ENCODE measurements around the gene CDC42. TPM values are rescaled to one million over a fixed set of nuclear protein-coding genes. Genes with fewer than 3 reads are reported as not detected.

Gene CDC42
- total RNA-seq, 1 donor from 2014 or later = 366 TPM

- H3K4me2 ChIP-seq (ENCODE audit: low read length) = no peak overlapping the region
- no peaks in the 10 kb centered on the region for H3K9me3 ChIP-seq (ENCODE audit: insufficient read depth, low read depth, low read length)
- Mint-ChIP-seq H3K36me3 (ENCODE audit: low read depth, unreplicated experiment) (peaks cover 12% of the 10 kb centered on the region), H3K27ac (ENCODE audit: unreplicated experiment) (no peak overlapping the region), H3K4me3 (ENCODE audit: unreplicated experiment) (no peak overlapping the region), H3K4me1 (ENCODE audit: low read depth, unreplicated experiment) (peaks cover 20% of the 10 kb centered on the region), H3K27me3 (ENCODE audit: low read depth, unreplicated experiment) (no peaks in the 10 kb centered on the region), H3K9me3 (ENCODE audit: unreplicated experiment) (no peaks in the 10 kb centered on the region)
- peaks cover 6% of the 10 kb centered on the region for H3K4me1 ChIP-seq (ENCODE audit: insufficient read depth, low read length)
- no peak for TF ChIP-seq EZH2 (IDR thresholded peaks at IDR 0.05; ENCODE audit: insufficient read depth, low read length)
- TF ChIP-seq, protein P1, sequence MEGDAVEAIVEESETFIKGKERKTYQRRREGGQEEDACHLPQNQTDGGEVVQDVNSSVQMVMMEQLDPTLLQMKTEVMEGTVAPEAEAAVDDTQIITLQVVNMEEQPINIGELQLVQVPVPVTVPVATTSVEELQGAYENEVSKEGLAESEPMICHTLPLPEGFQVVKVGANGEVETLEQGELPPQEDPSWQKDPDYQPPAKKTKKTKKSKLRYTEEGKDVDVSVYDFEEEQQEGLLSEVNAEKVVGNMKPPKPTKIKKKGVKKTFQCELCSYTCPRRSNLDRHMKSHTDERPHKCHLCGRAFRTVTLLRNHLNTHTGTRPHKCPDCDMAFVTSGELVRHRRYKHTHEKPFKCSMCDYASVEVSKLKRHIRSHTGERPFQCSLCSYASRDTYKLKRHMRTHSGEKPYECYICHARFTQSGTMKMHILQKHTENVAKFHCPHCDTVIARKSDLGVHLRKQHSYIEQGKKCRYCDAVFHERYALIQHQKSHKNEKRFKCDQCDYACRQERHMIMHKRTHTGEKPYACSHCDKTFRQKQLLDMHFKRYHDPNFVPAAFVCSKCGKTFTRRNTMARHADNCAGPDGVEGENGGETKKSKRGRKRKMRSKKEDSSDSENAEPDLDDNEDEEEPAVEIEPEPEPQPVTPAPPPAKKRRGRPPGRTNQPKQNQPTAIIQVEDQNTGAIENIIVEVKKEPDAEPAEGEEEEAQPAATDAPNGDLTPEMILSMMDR (IDR thresholded peaks at IDR 0.05; ENCODE audit: insufficient read depth, low read depth, low read length) = no peak
- H3K9ac ChIP-seq (ENCODE audit: low read length) = no peak overlapping the region
- H2AFZ ChIP-seq (ENCODE audit: low read depth, low read length) = no peak overlapping the region
- no peak for DNase-seq (ENCODE audit: low read depth)
- peaks cover 97% of the 10 kb centered on the region for H4K20me1 ChIP-seq (ENCODE audit: insufficient read depth, low read length)
- no peak overlapping the region for H3K4me3 ChIP-seq (ENCODE audit: insufficient read depth, low read depth, low read length)
- peaks cover 92% of the 10 kb centered on the region for H3K79me2 ChIP-seq (ENCODE audit: insufficient read depth, low read length)
- no peaks in the 10 kb centered on the region for H3K27me3 ChIP-seq (ENCODE audit: insufficient read depth, low read length)
- no peak overlapping the region for H3K27ac ChIP-seq (ENCODE audit: low read depth, low read length)
- FAIRE-seq = no peak
- H3K36me3 ChIP-seq (ENCODE audit: insufficient read depth, low read length) = peaks cover 40% of the 10 kb centered on the region
Observed at GRCh38 chr1:22101995-22102394, 49.5 kb downstream of the CDC42 start.

- H3K36me3 Mint-ChIP-seq (ENCODE audit: low read depth, unreplicated experiment) = peaks cover 10% of the 10 kb centered on the region
- Histone ChIP-seq H3K4me3 (ENCODE audit: insufficient read depth, low read depth, low read length) (no peak overlapping the region), H3K27me3 (ENCODE audit: insufficient read depth, low read length) (no peaks in the 10 kb centered on the region), H3K9ac (ENCODE audit: low read length) (no peak overlapping the region), H2AFZ (ENCODE audit: low read depth, low read length) (no peak overlapping the region), H3K9me3 (ENCODE audit: insufficient read depth, low read depth, low read length) (no peaks in the 10 kb centered on the region), H3K4me2 (ENCODE audit: low read length) (no peak overlapping the region), H4K20me1 (ENCODE audit: insufficient read depth, low read length) (peaks cover 97% of the 10 kb centered on the region), H3K27ac (ENCODE audit: low read depth, low read length) (no peak overlapping the region), H3K79me2 (ENCODE audit: insufficient read depth, low read length) (peaks cover 91% of the 10 kb centered on the region), H3K36me3 (ENCODE audit: insufficient read depth, low read length) (peaks cover 34% of the 10 kb centered on the region), H3K4me1 (ENCODE audit: insufficient read depth, low read length) (peaks cover 10% of the 10 kb centered on the region)
- no peak overlapping the region for H3K4me3 Mint-ChIP-seq (ENCODE audit: unreplicated experiment)
- FAIRE-seq = no peak
- H3K9me3 Mint-ChIP-seq (ENCODE audit: unreplicated experiment) = no peaks in the 10 kb centered on the region
- no peak for DNase-seq (ENCODE audit: low read depth)
- H3K4me1 Mint-ChIP-seq (ENCODE audit: low read depth, unreplicated experiment) = peaks cover 26% of the 10 kb centered on the region
- H3K27ac Mint-ChIP-seq (ENCODE audit: unreplicated experiment) = no peak overlapping the region
- no peaks in the 10 kb centered on the region for H3K27me3 Mint-ChIP-seq (ENCODE audit: low read depth, unreplicated experiment)
- no peak for TF ChIP-seq EZH2 (IDR thresholded peaks at IDR 0.05; ENCODE audit: insufficient read depth, low read length)
- TF ChIP-seq, protein P1 (IDR thresholded peaks at IDR 0.05; ENCODE audit: insufficient read depth, low read depth, low read length) = no peak
Observed at GRCh38 chr1:22102746-22103145, 50.2 kb downstream of the CDC42 start.

DNA sequence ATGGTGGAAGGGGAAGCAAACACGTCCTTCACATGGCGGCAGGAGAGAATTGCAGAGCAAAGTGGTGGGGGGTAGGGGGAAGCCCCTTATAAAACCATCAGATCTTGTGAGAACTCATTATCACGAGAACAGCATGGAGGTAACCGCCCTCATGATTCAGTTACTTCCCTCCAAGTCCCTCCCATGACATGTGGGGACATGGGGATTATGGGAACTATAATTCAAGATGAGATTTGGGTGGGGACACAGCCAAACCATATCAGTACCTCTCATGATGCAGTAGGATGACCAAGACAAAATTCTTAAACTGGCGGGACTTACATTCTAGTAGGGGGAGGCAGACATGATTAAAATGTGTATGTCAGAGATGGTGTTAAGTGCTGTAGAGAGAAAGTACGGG, 51.6 kb downstream of the CDC42 start:
- Histone ChIP-seq H3K9ac (ENCODE audit: low read length) (no peak overlapping the region), H2AFZ (ENCODE audit: low read depth, low read length) (no peak overlapping the region), H3K4me2 (ENCODE audit: low read length) (no peak overlapping the region), H3K27me3 (ENCODE audit: insufficient read depth, low read length) (no peaks in the 10 kb centered on the region), H3K36me3 (ENCODE audit: insufficient read depth, low read length) (peaks cover 31% of the 10 kb centered on the region), H3K4me3 (ENCODE audit: insufficient read depth, low read depth, low read length) (no peak overlapping the region), H3K9me3 (ENCODE audit: insufficient read depth, low read depth, low read length) (no peaks in the 10 kb centered on the region), H3K79me2 (ENCODE audit: insufficient read depth, low read length) (peaks cover 91% of the 10 kb centered on the region), H3K4me1 (ENCODE audit: insufficient read depth, low read length) (peaks cover 10% of the 10 kb centered on the region), H3K27ac (ENCODE audit: low read depth, low read length) (no peak overlapping the region), H4K20me1 (ENCODE audit: insufficient read depth, low read length) (peaks cover 98% of the 10 kb centered on the region)
- Mint-ChIP-seq H3K4me1 (ENCODE audit: low read depth, unreplicated experiment) (peaks cover 40% of the 10 kb centered on the region), H3K36me3 (ENCODE audit: low read depth, unreplicated experiment) (peaks cover 12% of the 10 kb centered on the region), H3K4me3 (ENCODE audit: unreplicated experiment) (no peak overlapping the region), H3K27me3 (ENCODE audit: low read depth, unreplicated experiment) (no peaks in the 10 kb centered on the region), H3K27ac (ENCODE audit: unreplicated experiment) (peak overlapping the region; percentile 38), H3K9me3 (ENCODE audit: unreplicated experiment) (no peaks in the 10 kb centered on the region)
- DNase-seq (ENCODE audit: low read depth) (no peak), FAIRE-seq (no peak)
- TF ChIP-seq, protein P1 (IDR thresholded peaks at IDR 0.05; ENCODE audit: insufficient read depth, low read depth, low read length) = no peak
- TF ChIP-seq EZH2 (IDR thresholded peaks at IDR 0.05; ENCODE audit: insufficient read depth, low read length) = no peak

Measured in astrocyte (in vitro differentiated cells and primary cell).